GM20000 (cell line): Measurements from ENCODE around the gene STK32C.

ENCODE experiments used
- DNase-seq: peaks from one replicate; pipeline ENCODE4 v3.0.0; 2012; ENCODE audit warnings: low spot score
- TF ChIP-seq, protein P1 (sequence below): IDR thresholded peaks from 2 replicates; pipeline ENCODE4 v1.5.1; 2012; ENCODE audit warnings: mild to moderate bottlenecking, control low read depth; ENCODE audit errors: extremely low read depth, missing control alignments

The STK32C gene

DNA sequence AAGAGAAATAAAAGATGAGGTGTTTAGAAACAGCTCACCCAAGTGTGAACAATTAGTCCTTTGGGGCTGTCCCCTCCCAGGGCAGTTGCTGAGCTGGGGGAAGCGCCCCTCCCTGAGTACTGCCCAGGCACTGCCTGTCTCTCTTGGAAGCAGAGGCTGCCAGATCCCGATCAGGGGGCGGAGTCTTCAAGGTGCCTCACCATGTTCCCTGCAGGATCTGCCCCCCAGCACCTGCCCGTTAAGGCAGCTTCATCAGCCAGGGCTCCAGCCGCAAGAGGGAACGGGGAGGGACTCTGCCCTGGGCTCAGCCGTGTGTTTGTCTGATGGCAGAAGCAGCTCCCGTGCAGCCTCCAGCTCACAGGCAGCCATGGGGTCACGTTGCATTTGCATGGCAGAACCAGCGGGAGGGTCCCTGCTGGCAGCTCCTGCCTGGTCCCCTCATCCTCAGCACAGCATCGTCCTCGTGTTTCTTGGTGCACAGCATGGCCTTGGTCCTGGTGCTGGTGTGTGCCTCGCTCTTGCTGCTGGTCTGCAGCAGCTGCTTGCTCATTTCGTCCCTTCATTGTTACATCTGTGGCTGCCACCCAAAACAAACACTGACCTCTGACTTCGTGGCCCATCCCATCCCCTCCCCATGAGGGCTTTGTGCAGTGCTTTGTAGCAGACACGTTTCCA lies 131.7 kb downstream of the STK32C start:
- no peak for DNase-seq
- TF ChIP-seq, protein P1, sequence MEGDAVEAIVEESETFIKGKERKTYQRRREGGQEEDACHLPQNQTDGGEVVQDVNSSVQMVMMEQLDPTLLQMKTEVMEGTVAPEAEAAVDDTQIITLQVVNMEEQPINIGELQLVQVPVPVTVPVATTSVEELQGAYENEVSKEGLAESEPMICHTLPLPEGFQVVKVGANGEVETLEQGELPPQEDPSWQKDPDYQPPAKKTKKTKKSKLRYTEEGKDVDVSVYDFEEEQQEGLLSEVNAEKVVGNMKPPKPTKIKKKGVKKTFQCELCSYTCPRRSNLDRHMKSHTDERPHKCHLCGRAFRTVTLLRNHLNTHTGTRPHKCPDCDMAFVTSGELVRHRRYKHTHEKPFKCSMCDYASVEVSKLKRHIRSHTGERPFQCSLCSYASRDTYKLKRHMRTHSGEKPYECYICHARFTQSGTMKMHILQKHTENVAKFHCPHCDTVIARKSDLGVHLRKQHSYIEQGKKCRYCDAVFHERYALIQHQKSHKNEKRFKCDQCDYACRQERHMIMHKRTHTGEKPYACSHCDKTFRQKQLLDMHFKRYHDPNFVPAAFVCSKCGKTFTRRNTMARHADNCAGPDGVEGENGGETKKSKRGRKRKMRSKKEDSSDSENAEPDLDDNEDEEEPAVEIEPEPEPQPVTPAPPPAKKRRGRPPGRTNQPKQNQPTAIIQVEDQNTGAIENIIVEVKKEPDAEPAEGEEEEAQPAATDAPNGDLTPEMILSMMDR: no peak

DNA sequence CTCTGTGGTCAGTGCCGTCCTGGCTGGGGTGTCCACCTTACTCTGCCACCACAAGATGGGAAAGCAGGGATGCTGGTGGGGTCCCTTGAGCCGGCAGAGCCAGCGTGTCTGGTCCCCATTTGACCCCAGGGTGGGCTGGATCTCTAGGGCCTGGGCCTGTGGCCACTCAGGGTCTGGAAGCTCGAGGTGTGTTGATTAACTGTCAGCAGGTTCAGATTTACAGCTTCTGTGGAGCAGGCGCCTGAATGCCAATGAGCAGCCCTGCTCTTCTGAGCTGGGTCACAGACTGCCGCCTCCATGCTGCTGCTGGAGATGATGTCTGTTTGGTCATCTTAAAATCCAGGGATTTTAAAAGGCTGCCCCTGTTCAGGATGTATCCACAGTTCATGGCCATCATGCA lies 132.3 kb downstream of the STK32C start:
- TF ChIP-seq, protein P1: no peak
- DNase-seq: no peak

DNA sequence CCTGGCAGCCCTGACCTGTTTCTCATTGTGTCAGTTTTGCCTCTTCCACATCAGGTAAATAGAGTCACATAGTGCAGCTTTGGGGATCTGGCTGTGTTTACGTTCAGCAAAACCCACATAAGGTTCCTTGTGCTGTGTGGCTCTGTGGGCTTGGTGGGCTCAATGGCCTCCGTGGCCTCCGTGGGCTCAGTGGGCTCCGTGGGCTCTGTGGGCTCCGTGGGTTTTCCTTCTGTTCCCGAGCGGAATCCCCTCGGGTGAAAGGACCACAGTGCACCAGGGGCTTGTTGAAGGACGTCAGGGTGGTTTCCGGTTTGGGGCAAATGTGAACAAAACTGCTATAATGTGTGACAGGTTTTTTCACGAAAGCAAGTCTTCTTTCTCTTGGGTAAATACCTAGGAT lies 133.5 kb downstream of the STK32C start:
- DNase-seq: no peak
- TF ChIP-seq, protein P1: no peak

DNA sequence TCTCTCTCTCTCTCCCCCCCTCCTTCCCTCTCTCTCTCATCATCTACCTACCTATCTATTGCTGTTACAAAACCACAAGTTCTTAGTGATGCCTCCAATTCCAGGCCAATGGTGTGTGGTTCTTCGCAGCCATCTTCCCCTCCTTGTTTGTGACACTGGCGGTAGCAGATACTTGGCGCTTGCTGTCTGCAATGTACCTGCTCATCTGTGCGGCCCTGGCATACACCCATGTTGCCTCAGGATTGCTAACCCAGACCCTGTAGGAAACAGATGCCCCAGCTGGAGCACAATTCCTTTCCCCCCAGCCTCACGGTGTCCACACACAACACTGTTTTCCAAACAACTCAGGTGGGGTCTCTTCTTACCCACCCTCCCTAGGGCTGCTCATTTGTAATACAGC lies 134.6 kb downstream of the STK32C start:
- TF ChIP-seq, protein P1: no peak
- DNase-seq: no peak

DNA sequence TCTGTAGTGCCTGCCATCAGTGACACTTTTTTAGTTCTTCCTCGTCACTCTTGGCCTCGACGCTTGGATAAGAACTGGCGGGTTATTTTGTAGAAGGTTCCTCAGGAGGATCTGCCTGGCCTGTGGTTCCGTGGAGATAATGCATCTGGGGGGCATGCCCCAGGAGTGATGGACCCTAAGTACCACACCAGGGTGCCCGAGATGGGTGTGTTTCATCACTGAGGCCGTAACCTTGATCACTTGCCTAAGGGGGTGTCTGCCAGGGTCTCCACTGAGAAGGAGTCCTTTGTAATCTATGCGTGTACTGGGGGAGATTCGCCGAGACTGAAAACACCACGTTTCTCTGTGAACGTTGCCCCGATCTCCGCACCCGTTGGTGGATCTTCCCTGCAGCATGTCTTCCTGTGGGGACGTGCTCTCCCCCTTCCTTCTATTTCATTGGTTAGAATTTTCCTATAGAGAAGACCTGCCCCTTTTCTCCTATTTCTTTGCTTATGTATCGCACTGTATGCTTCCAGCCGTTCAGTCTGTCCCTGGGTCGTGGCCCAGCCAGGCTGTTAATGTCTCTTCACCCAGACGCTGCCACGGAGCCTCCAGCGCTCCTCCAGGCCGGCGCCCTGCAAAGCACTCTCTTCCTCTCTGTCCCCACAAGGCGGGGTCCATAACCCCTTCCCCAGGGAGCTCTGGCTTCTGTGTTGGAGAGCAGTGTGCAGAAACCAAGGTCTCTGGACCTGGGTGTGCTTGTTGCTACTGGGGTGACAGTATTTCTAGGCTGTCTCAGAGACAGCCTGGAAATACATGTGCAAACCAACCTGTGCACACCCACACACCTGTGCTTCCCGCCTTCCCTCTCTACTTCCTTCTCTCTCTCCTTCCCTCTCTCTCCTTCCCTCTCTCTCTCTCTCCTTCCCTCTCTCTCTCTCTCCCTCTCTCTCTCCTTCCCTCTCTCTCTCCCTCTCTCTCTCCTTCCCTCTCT lies 135.4 kb downstream of the STK32C start:
- TF ChIP-seq, protein P1: no peak
- no peak for DNase-seq

DNA sequence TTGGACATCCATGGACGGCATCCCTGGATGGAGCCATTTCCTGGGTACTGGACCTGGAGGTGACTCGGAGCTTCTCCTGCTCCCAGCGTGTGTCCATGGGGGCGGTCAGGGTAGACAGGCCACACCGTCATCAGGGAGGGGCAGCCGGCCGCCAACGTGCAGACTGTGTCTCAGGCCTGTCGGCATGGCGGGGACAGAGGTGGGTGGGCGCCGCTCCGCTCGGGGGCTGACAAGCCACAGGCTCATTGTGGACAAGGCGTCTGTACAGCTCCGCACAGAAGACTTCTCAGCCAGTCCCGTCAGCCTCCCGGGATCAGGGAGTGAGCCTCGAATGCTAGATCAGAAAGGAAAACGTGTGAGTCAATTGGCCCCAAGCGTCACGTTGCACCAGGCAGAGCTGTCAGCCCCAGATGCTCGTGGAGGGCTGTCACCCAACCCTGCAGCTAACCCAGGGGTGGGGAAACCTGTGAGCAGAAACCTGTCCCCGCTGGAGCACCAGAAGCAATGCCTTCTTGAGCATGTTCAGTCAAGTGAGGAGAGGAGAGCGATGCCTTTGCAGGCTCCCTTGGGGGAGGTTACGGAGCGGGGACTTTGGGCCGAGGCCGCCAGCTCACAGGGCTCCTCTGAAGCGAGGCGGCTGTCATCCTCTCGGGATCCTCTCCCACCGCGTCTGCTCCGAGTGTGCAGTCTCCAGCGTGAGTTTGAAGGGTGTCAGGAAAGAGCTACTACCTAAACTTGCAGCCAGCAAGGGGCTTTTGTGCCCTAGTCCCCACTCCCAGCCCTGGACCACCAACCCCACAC lies 137.0 kb downstream of the STK32C start:
- DNase-seq: no peak
- TF ChIP-seq, protein P1: no peak
